GM18858 (cell line): ENCODE measurements around the gene ATP2A2.
"Not testable (repeated sequence)": the region's sequence is repeated elsewhere in the genome, so short reads cannot be mapped to it uniquely, and the experiment has no call there.

Experiments used
- ATAC-seq: cut with Tn5 transposase; IDR thresholded peaks from one replicate; pipeline ENCODE4 v1.9.1; 2021; ENCODE audit not compliant: unreplicated experiment

ATP2A2 gene

GRCh38 chr12:110280779-110281548 is at the start of gene ATP2A2:
TSS of gene ATP2A2 (plus strand) at chr12:110281247. CDS start at chr12:110281790, 543 bp downstream.
- peak; percentile 59 for ATAC-seq

DNA sequence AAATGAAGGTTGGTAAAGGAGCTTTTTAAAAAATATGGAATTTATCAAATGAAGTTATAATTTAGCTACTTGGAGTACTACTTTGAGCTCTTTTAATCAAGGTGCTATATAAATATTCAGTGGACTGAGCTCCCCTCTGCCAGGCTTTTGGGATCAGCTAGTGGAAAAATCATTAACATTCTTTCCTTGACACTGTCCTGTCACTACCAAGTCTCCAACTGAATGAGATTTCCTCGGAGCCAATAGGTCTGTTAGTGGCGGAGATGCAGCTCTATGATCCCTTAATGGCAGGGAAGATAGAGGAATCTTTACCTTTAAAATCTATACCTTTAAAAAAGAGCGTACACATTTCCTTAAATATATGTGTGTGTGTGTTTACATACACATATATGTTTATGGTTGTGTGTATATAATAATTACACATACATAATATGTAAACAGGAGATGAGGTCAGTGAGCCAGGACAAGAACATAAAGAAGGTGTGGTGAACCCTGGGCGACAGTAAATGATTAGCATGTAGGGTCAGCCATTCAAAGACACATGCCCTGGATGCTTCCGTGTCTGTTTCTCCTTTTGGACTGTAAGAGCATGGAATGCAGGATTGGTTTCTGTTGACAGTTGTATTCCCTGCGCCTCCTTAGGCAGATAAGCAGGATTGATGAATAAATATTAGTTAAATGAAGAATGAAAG is 47.7 kb upstream of the ATP2A2 start:
- ATAC-seq: no peak

GRCh38 chr12:110234331-110234751 is 46.7 kb upstream of the ATP2A2 start:
- ATAC-seq: no peak

- ATAC-seq: no peak
These were observed 46.3 kb upstream of the ATP2A2 start for GRCh38 chr12:110234755-110235154.

GRCh38 chr12:110235383-110235782 is 45.7 kb upstream of the ATP2A2 start:
- no peak for ATAC-seq

GRCh38 chr12:110243227-110243626 is 37.8 kb upstream of the ATP2A2 start:
- ATAC-seq: no peak

- ATAC-seq: no peak
These were observed 36.7 kb upstream of the ATP2A2 start for GRCh38 chr12:110244372-110244771.

- ATAC-seq: no peak
These were observed 36.2 kb upstream of the ATP2A2 start for GRCh38 chr12:110244829-110245228.

DNA sequence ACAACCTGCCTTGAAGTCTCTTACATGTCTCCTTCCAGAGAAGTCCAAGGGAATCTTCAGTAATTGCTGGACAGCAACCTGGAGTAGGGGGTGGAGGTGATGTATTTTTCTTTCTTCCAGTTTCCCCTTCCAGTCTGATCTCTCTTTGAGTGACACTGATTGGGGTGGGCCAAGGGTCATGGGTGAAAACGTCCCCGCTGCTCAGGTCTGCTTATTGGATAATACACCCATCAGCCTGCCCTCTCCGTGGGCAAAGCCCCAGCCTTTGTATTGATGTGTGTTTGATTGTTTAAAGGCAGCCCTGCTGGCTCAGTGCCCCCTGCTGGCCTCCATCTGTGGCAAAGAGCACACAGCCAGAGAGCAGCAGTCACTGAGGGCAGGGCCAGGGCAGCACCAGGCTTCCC is 35.7 kb upstream of the ATP2A2 start:
- no peak for ATAC-seq

- ATAC-seq: no peak
These were observed 34.3 kb upstream of the ATP2A2 start for GRCh38 chr12:110246636-110247339.

DNA sequence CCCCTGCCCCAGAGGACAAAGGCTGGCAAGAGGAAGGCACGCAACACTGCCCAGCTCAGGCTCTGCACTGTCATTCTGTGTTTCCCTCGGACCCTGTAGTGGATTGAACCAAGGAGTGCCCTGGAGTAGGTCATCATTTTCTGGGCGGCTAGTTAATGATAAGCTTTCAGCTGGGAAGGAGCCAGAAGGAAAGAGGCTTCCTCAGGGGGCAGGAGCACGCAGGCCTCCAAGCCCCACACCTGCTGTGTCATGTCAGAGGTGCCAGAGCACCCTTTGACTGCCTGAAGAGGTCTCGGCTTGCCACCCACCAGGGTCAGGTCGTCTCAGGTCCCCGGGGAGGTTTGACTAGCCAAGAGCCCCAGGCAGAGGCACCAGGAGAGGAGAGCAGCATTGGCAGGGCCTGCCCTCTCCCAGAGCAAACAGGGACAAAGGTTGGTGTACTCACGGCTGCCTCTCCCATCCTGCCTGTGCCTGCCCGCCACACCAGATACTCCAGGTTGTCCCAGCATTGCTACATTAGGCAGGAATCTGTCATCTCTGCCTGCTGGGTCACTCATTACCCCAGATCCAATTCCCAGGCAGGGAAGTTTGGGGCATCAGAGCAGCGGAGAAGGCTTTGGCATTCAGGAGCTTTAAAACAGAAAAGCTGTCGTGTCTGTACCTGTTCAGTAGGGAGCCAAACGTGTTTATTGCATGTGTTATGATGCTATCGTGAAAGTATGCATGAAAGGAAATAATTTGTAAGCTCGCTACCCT is 33.5 kb upstream of the ATP2A2 start:
- ATAC-seq: no peak

- no peak for ATAC-seq
These were observed 33.0 kb upstream of the ATP2A2 start for GRCh38 chr12:110248096-110248447.

GRCh38 chr12:110249105-110249504 is 31.9 kb upstream of the ATP2A2 start:
- no peak for ATAC-seq

GRCh38 chr12:110249716-110250225 is 31.3 kb upstream of the ATP2A2 start:
- ATAC-seq: no peak

DNA sequence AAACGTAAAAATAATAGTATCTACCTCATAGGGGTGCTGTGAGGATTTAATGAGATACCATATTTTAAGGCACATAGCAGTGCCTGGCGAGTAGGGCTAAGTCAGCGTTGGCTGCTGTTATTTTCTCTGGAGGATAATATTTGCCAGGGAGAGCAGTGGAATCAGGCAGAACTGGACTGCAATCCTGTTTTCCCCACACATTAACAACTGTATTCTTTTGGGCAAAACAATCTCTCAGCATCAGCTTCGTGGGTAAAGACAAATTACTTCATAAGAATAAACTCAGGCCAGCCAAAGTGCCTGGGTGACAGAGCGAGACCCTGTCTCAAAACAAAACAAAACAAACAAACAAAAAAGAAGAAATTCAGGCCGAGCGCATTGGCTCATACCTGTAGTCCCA is 29.7 kb upstream of the ATP2A2 start:
- no peak for ATAC-seq

GRCh38 chr12:110252716-110253115 is 28.3 kb upstream of the ATP2A2 start:
- ATAC-seq: no peak

- no peak for ATAC-seq
These were observed 27.9 kb upstream of the ATP2A2 start for GRCh38 chr12:110253176-110253575.

- ATAC-seq: no peak
These were observed 26.0 kb upstream of the ATP2A2 start for GRCh38 chr12:110254971-110255540.

DNA sequence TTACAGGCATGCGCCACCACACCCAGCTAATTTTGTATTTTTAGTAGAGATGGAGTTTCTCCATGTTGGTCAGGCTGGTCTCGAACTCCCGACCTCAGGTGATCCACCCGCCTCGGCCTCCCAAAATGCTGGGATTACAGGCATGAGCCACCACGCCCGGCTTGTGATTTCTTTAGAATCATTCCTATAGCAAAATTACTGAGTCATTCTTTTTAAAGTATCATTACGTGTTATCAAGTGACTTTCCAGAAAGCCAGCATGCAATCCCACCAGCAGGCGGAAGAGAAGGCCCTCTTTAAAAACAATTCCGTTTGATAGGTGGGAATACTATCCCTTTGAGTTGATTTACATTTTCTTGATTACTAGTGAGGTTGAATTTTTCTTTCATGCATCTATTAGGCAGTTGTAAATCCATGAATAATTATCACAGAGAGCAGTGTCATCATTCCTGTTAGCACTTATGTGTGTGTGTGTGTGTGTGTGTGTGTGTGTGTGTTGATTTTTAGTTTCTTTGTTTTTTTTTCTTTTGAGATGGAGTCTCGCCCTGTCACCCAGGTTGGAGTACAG is 25.1 kb upstream of the ATP2A2 start:
- ATAC-seq: not testable (repeated sequence)

DNA sequence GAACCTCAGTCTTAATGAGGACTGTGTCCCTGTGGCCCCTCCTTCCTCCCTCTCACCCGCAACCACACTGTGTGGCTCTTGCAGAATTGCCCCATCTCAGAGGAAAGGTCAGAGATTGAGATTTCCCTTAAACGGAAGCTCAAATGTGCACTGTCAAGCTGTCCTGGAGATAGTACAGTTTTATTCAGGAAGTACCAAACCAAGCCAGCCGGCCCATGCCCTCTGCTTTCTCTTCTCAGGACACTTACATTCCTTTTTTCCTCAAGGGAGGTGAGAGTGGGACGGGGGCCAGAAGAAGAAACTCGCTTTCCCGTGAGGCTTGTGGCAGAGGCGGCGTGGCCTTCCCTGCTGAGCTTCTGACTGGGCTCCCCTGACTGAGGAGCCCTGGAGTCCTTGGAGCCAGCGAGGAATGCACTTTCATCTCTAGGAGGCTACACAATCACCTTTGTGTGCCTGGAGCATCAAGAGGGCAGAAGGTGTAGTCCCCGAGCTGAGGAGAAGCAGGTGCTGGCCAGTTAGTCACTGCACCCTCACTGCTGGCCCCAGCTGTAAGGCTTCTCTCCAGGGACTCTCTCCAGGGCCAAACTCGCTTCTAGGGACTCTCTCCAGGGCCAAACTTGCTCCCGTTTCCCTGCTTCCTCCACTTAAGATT is 24.1 kb upstream of the ATP2A2 start:
- no peak for ATAC-seq
